Activated CD8-positive, alpha-beta T cell treated with anti-CD3 and anti-CD28 coated beads for 36 hours (primary cell): ENCODE results near the gene CCDC70. TPM values are rescaled to one million over a fixed set of nuclear protein-coding genes. Genes with fewer than 3 reads are reported as not detected.

ENCODE experiments used
- ATAC-seq: fragments of 200-7000 bp; cut with Tn5 transposase; one replicate; pipeline ENCODE4 v1.10.0; 2021; ENCODE audit warnings: mild to moderate bottlenecking, moderate library complexity
- CTCF ChIA-PET: fragments of 350-600 bp; sonication (Branson Sonifier 250); formaldehyde crosslinking; loops from one replicate; lab custom pipeline; 2021; ENCODE audit warnings: antibody characterized with exemption; lab: Charles Lee
- POLR2A ChIA-PET: fragments of 350-600 bp; sonication (Branson Sonifier 250); formaldehyde crosslinking; loops from one replicate; lab custom pipeline; 2021; ENCODE audit warnings: antibody characterized with exemption; lab: Charles Lee
- DNase-seq: peaks from one replicate; pipeline ENCODE4 v3.0.0-alpha.2; 2020
- H3K27ac Mint-ChIP-seq: one replicate; pipeline ENCODE4 v1.8.0; 2021; ENCODE audit warnings: mild to moderate bottlenecking, mixed read lengths
- H3K27me3 Mint-ChIP-seq: one replicate; pipeline ENCODE4 v1.8.0; 2021; ENCODE audit warnings: mixed read lengths
- H3K36me3 Mint-ChIP-seq: one replicate; pipeline ENCODE4 v1.8.0; 2021; ENCODE audit warnings: low read depth, mixed read lengths
- H3K4me1 Mint-ChIP-seq: one replicate; pipeline ENCODE4 v1.8.0; 2021; ENCODE audit warnings: low read depth, mixed read lengths
- H3K4me3 Mint-ChIP-seq: one replicate; pipeline ENCODE4 v1.8.0; 2021; ENCODE audit warnings: mild to moderate bottlenecking, moderate library complexity, mixed read lengths
- H3K9me3 Mint-ChIP-seq: one replicate; pipeline ENCODE4 v1.8.0; 2021; ENCODE audit warnings: mixed read lengths
- intact Hi-C: fragments of 100-400 bp; cut with micrococcal nuclease; formaldehyde crosslinking; loops from one replicate; pipeline ENCODE4 v1.10.0; 2022
- total RNA-seq, 2 experiments: library from RNA; stranded (reverse); gene quantifications; one replicate each; pipeline ENCODE4 v1.2.3, GENCODE V29; 2021
- TF ChIP-seq, protein P1 (sequence below): fragments of 200-600 bp; IDR thresholded peaks from one replicate; pipeline ENCODE4 v1.8.0; 2022; ENCODE audit warnings: antibody characterized with exemption, mild to moderate bottlenecking

CCDC70 gene
- total RNA-seq: under 1 TPM; 0.45 to 0.72 TPM

DNA sequence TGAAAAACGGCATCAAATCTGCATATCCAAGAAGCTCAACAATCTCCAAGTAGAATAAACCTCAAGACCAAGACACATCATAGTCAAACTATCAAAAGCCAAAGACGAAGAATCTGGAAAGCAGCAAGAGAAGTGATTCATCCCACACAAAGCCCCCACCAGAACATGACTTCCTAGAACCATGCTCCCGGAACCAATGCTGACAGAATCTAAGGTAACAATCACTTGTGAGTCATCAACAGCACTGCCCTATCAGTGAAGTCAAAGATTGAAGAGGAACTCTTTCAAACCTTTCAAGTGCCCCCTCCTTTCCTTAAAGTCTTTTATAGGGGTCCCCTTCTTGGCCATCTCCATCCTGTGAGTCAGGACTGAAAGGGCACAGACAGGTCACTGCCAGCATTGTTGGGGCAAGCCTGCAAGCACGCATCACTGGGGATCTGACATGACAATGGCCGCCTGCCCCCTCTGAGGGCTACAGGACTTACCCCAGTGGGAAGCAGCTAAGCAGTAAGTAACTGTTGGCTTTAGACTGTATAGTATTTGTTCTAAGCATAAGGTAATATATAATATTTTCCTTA lies at the start of gene CCDC70:
CCDC70 (plus strand) TSS at position 247 of the 578 bp plus-strand sequence. CDS start 3,443 bp downstream, outside the sequence.
- Mint-ChIP-seq H3K27me3 (peaks cover 7% of the 10 kb centered on the region), H3K4me3 (peak within 1 kb of the TSS; percentile 23), H3K36me3 (no peaks in the 10 kb centered on the region), H3K27ac (peak within 1 kb of the TSS; percentile 46), H3K9me3 (no peaks in the 10 kb centered on the region), H3K4me1 (peaks cover 22% of the 10 kb centered on the region)
- DNase-seq: peak; percentile 70
- ATAC-seq: peak; percentile 94
- POLR2A ChIA-PET: interaction anchor here (0.7 kb wide), 1 partner anchor 29 kb away, joined by 3 read pairs; no protein-coding TSS in a partner anchor
- CTCF ChIA-PET: interaction anchor here (1.1 to 4.8 kb wide), 5 partner anchors 9 to 47 kb away, joined by 3 to 26 read pairs (median 7); no protein-coding TSS in a partner anchor
- intact Hi-C loops: no loop called here
- TF ChIP-seq, protein P1, sequence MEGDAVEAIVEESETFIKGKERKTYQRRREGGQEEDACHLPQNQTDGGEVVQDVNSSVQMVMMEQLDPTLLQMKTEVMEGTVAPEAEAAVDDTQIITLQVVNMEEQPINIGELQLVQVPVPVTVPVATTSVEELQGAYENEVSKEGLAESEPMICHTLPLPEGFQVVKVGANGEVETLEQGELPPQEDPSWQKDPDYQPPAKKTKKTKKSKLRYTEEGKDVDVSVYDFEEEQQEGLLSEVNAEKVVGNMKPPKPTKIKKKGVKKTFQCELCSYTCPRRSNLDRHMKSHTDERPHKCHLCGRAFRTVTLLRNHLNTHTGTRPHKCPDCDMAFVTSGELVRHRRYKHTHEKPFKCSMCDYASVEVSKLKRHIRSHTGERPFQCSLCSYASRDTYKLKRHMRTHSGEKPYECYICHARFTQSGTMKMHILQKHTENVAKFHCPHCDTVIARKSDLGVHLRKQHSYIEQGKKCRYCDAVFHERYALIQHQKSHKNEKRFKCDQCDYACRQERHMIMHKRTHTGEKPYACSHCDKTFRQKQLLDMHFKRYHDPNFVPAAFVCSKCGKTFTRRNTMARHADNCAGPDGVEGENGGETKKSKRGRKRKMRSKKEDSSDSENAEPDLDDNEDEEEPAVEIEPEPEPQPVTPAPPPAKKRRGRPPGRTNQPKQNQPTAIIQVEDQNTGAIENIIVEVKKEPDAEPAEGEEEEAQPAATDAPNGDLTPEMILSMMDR: no peak

DNA sequence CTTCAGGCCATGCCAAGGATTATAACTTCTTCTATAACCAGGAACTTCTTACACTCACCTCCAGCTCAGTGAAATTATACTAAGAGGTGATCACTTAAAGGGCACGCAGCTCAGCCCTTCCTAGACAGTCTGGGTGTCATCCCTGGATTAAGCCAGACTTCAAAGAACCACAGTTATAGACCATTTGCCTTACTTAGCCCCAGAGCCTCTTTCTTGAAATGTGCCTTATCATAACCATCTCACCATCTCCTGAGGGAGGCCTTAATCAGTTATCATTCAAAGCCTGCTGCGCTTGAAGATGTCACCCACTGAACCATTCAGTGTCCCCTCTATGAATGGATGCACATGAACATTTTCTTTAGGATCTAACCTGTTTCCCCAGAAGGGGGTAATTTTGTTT lies 47.7 kb upstream of the CCDC70 start:
- H3K27ac Mint-ChIP-seq: peak overlapping the region; percentile 54
- H3K27me3 Mint-ChIP-seq: no peaks in the 10 kb centered on the region
- no peak overlapping the region for H3K4me3 Mint-ChIP-seq
- POLR2A ChIA-PET: interaction anchor here (0.6 to 2.2 kb wide), 9 partner anchors 9 to 360 kb away, joined by 3 to 10 read pairs (median 4); no protein-coding TSS in a partner anchor
- CTCF ChIA-PET: interaction anchor here (0.6 to 5.0 kb wide), 22 partner anchors 8 to 386 kb away, joined by 3 to 150 read pairs (median 9); partner anchors contain the start of genes CCDC70 and TMEM272
- DNase-seq: no peak
- H3K4me1 Mint-ChIP-seq: peaks cover 65% of the 10 kb centered on the region
- H3K9me3 Mint-ChIP-seq: no peaks in the 10 kb centered on the region
- peaks cover 7% of the 10 kb centered on the region for H3K36me3 Mint-ChIP-seq
- ATAC-seq: no peak
- TF ChIP-seq, protein P1: no peak
- intact Hi-C loops: loop anchor here (2.0 kb wide), 1 partner anchor 19 kb away; no protein-coding TSS in a partner anchor

DNA sequence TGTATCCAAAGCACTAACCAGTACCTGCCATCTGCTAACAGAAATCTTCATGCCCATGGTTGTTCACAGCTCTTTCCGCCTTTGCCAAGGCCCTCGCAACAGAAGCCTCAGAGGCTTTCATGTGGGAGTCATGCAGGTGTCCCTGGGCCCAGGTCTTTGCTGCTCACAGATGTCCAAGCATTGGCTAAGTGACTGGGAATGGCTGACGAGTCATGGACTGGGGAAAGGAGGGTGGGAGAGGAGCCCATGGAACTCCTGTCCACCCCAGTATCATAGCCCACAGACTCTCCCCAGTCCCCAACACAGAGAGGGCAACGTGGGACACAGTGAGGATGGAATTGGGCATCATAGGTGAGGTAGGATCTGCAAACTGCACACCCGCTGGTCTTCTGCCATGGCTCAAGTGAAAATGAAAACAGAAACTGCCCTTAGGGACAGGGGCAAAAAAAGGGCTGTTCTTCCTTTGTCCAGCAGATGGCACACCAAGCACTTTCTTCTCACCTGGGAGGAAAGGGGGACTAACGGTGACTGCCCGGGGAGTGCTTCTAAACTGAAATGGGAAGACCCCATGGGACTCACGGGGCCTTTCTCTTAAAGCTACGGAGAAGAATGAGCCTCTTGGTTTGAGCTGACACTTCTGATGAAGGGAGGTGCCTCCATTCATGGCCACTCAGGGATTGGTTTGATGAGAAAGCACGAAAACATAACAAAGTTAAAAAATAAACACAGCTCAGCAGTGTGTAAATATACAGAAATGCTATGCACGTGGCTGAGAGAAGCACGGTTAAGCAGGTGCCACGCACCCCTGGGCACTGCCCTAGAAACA lies 46.7 kb upstream of the CCDC70 start:
- H3K4me3 Mint-ChIP-seq: peak overlapping the region; percentile 53
- CTCF ChIA-PET: interaction anchor here (0.6 to 5.0 kb wide), 38 partner anchors 9 to 636 kb away, joined by 3 to 150 read pairs (median 5); partner anchors contain the start of genes CCDC70, NEK5 and TMEM272
- H3K27me3 Mint-ChIP-seq: no peaks in the 10 kb centered on the region
- peak overlapping the region; percentile 87 for H3K27ac Mint-ChIP-seq
- POLR2A ChIA-PET: interaction anchor here (0.6 to 2.2 kb wide), 8 partner anchors 10 to 361 kb away, joined by 3 to 10 read pairs (median 6); no protein-coding TSS in a partner anchor
- DNase-seq (peak; percentile 87), ATAC-seq (peak; percentile 74)
- no peaks in the 10 kb centered on the region for H3K9me3 Mint-ChIP-seq
- peaks cover 3% of the 10 kb centered on the region for H3K36me3 Mint-ChIP-seq
- TF ChIP-seq, protein P1: peak; percentile 76
- intact Hi-C loops: loop anchor here (2.0 to 5.0 kb wide), 2 partner anchors 18 to 312 kb away; partner anchors contain the start of gene NEK5
- peaks cover 74% of the 10 kb centered on the region for H3K4me1 Mint-ChIP-seq

DNA sequence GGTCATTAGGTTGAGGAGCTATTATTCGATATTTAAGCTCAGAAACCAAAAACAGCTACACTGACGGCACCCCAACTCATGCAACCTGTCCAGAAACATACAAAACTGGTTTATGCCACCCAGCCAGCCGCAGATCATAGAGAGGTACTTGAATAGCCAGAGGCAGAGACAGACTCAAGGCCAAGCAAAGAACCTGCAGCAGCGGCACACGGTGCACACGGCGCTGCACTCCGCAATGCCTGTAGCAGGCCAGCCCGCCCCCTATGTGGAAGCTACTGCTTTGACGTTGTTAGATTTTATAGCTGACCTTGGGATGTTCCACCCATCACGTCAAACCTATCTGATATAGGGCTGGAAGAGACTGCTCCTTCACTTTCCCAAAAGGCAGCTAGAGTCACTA lies 45.9 kb upstream of the CCDC70 start:
- H3K4me1 Mint-ChIP-seq: peaks cover 83% of the 10 kb centered on the region

More for the DNA sequence above, 45.9 kb upstream of the CCDC70 start:
- TF ChIP-seq, protein P1: no peak
- Mint-ChIP-seq H3K27me3 (no peaks in the 10 kb centered on the region), H3K9me3 (no peaks in the 10 kb centered on the region), H3K27ac (peak overlapping the region; percentile 87), H3K4me3 (no peak overlapping the region), H3K36me3 (peaks cover 3% of the 10 kb centered on the region)
- POLR2A ChIA-PET: interaction anchor here (0.6 to 2.0 kb wide), 4 partner anchors 10 to 924 kb away, joined by 3 to 10 read pairs (median 8); no protein-coding TSS in a partner anchor
- intact Hi-C loops: loop anchor here (2.0 to 5.0 kb wide), 2 partner anchors 17 to 311 kb away; partner anchors contain the start of gene NEK5
- ATAC-seq (no peak), DNase-seq (no peak)
- CTCF ChIA-PET: interaction anchor here (0.7 to 5.0 kb wide), 33 partner anchors 10 to 635 kb away, joined by 3 to 150 read pairs (median 5); partner anchors contain the start of genes CCDC70, NEK5 and TMEM272
